CD4-positive, alpha-beta T cell treated with Interferon gamma for 1 hour (primary cell): ENCODE data around the gene NTPCR.
"Not testable (repeated sequence)": the region's sequence is repeated elsewhere in the genome, so short reads cannot be mapped to it uniquely, and the experiment has no call there.

Experiments used
- DNase-seq: peaks from one replicate; pipeline ENCODE4 v3.0.0-alpha.2; 2020

NTPCR gene

GRCh38 chr1:232950197-232951176, at the start of gene NTPCR:
Gene NTPCR (plus strand): TSS chr1:232950611. CDS start chr1:232950711, 100 bp downstream.
- peak; percentile 92 for DNase-seq

- DNase-seq: no peak
These were observed 49.6 kb upstream of the NTPCR start for GRCh38 chr1:232900818-232901217.

- DNase-seq: no peak
These were observed 49.2 kb upstream of the NTPCR start for GRCh38 chr1:232901255-232901654.

DNA sequence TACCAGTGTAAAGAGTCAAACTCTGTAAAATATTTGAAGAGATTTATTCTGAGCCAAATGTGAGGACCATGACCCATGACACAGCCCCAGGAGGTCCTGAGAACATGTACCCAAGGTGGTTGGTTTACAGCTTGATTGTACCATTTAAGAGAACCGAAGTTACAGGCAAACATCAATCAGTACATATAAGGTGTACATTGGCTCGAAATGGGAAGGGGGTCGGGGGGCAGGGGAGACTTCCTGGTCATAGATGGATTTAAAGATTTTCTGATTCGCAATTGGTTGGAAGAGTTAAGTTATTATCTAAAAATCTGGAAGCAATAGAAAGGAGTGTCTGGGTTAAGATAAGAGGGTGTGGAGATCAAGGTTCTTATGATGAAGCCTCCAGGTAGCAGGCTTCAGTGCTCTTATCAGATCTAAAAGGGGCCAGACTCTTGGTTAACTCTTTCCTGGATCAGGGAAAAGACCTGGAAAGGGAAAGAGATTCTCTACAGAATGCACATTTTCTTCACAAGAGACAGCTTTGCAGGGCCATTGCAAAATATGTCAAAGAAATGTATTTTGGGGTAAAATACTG, 47.5 kb upstream of the NTPCR start:
- DNase-seq: no peak

- DNase-seq: no peak
These were observed 46.3 kb upstream of the NTPCR start for GRCh38 chr1:232904131-232904530.

DNA sequence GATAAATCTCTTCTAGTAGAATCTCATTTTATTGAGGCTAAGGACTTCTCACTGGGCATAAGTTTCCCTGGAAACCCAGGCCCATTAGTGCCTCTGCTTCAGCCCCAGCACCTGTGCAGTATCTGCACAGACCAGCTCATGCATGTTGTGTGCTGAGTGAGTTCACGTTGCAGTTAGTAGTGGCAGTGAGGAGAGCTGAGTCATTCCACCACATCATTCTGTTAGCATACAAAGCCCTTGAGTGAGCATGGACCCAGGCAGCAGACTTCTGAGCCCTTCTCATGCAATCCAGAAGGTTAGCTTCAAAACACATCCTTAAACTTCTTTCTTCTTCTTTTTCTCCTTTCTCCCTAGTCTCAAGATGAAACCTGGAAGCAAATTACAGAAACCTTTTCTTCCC, 45.8 kb upstream of the NTPCR start:
- no peak for DNase-seq

DNA sequence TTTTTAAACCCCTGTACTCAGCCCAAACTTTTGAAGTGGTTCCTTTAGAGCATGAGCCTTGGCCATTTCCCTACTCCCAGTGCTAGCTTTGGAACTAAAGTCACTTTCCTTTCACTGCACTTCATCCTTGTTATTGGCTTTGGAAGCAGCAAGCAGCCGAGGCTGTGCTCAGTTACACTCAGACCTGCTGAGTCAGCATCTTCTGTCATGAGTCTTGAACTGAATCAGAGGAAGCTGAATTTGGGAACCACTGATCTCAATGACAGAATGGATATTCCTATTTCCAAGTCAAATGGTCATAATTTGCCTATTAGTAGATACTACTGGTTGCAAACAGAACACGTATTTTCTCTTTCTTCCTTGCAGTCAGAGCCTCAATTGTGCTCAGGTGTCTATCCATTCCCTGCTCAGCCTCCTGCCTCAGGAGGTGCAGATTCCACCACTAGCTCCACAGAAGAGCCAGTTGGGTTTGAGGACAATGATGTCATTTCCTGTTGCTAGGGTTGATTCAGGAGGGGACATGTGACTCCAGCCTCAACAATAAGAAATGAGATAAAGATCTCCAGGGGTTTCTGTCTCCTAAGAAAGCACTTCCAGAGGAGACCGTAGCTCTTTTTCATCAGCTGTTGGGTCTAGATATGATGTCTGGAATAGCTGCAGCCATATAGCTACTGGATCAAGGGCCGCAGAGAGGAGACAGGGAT, 44.9 kb upstream of the NTPCR start:
- no peak for DNase-seq

DNA sequence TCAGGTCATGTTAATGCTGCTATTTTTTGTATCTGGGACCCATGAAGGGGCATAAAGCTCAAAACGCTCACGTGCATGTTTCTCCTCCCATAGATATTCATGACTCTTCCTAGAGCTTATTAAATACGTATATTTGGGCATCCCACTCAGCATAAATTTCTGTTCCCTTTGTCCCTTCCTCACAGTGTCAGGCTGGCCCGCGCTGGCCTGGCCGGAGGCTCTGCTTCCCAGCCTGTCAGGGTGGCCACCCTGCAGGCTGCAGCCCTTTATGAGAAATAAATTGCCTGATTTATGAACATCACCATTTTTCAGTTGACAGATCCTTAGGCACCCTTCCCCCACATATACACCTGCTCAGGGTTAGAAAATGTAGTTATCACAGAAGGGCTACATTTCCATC, 44.0 kb upstream of the NTPCR start:
- no peak for DNase-seq

GRCh38 chr1:232908831-232909230, 41.6 kb upstream of the NTPCR start:
- DNase-seq: no peak

DNA sequence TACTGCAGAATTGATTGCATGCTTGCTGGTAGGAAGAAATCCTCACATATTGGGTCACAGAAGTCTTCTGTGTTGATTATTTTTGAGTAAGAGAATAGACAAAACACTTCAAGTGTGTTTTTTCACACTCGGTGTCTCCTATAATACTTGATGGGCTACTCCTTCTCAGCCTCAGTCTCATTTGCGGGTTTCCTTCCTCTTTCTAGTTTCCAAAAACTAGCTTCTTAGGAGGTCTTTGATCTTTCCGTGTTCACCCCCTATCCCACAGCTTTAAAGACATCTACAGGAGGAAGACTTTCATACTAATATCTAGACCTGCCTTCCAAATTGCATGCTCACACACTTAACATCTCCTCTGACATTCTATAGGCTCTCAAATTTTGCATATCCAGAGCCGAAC, 40.7 kb upstream of the NTPCR start:
- no peak for DNase-seq

GRCh38 chr1:232911027-232911599, 39.3 kb upstream of the NTPCR start:
- DNase-seq: no peak

- no peak for DNase-seq
These were observed 37.4 kb upstream of the NTPCR start for GRCh38 chr1:232912845-232913580.

GRCh38 chr1:232914271-232914670, 36.1 kb upstream of the NTPCR start:
- DNase-seq: not testable (repeated sequence)

- DNase-seq: no peak
These were observed 35.2 kb upstream of the NTPCR start for GRCh38 chr1:232915212-232915611.

DNA sequence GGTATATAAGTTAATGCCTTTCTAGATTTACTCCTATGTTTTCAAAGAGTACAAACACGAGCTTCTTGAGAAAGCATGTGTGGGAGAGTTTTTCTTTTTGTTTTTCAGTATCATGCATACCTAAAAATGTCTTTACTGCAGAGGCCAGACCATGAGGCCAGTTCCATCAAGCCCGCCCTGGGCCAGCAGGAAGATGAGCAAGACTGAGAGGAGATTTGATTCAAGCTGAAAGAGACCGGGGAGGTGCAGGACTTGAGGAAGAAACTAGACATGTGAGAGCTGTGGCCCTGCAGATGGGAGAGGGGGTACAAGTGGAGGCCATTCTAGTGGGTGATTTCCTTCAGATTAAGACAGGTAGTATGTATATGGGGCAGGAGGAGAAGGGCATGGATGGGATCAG, 33.4 kb upstream of the NTPCR start:
- DNase-seq: no peak

- no peak for DNase-seq
These were observed 29.0 kb upstream of the NTPCR start for GRCh38 chr1:232921381-232921780.

- no peak for DNase-seq
These were observed 27.9 kb upstream of the NTPCR start for GRCh38 chr1:232922485-232922884.

- peak; percentile 3 for DNase-seq
These were observed 26.5 kb upstream of the NTPCR start for GRCh38 chr1:232923739-232924386.

DNA sequence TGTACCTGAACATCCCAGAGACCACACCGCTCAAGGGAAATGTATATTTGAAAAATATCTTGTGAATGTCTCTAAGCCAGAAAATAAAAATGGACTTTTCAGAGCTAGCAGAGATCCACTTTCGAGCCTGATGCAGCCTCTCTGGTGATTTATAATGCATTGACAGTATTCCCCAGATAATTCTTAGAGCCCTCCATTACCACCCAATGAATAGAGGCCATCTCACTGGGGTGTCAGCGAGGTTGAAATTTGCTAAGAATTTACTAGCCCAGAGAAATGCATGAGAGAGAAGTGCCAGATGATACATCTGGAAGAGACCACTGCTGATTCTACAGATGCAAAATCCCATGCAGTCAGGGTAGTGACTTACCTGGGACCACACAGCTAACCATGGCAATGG, 25.5 kb upstream of the NTPCR start:
- DNase-seq: no peak

- DNase-seq: no peak
These were observed 24.8 kb upstream of the NTPCR start for GRCh38 chr1:232925421-232926220.

GRCh38 chr1:232927166-232927565, 23.2 kb upstream of the NTPCR start:
- DNase-seq: not testable (repeated sequence)
